Left renal pelvis (tissue), 4 donors: ENCODE measurements around the gene IKZF5. TPM values are rescaled to one million over a fixed set of nuclear protein-coding genes. Genes with fewer than 3 reads are reported as not detected.

Experiments
- DNase-seq, 4 donors: peaks; one replicate each; pipeline ENCODE4 v3.0.0-alpha.2; 2013; ENCODE audit warnings: low read depth in 4 of 4, low spot score in 3 of 4
- polyA plus RNA-seq, 4 donors: library from polyadenylated mRNA; unstranded; fragments of 120-200 nt; gene quantifications; one replicate each; pipeline ENCODE4 v1.2.1, GENCODE V29; 2013; ENCODE audit not compliant: insufficient read length in 4 of 4

Gene IKZF5
- polyA plus RNA-seq, 4 donors = 20.2 to 27.2 (median 25.5) TPM

DNA sequence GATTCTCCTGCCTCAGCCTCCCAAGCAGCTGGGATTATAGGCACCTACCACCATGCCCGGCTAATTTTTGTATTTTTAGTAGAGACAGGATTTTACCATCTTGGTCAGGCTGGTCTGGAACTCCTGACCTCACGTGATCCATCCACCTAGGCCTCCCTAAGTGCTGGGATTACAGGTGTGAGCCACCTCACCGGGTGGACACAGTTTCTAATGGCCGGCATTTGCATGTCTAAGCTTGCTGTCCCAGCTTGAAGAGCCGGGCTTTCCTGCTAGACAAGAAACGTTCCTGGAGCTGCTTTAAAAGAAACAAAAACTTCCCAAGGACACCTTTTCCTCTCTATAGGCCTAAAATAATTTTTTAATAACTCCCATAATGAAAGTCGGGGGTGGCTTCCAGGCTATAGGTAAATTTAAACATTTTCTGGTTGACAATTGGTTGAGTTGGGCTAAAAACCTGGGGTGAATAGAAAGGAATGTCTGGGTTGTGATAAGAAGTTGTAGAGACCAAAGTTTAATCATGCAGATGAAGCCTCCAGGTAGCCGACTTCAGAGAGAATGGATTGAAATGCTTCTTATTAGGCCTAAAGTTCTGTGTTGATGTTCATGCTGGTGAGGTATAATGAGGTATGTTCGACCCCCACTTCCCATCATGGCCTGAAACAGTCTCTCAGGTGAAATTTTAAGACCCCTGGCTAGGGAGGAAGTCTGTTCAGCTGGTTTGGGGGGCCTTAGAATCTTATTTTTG, 9.0 kb upstream of the IKZF5 start:
- no peak for DNase-seq

- DNase-seq = no peak
Measured at GRCh38 chr10:123016228-123016627, 7.6 kb upstream of the IKZF5 start.

- no peak for DNase-seq
Measured at GRCh38 chr10:123014772-123015171, 6.2 kb upstream of the IKZF5 start.

- no peak for DNase-seq
Measured at GRCh38 chr10:123013456-123014419, 5.1 kb upstream of the IKZF5 start.

DNA sequence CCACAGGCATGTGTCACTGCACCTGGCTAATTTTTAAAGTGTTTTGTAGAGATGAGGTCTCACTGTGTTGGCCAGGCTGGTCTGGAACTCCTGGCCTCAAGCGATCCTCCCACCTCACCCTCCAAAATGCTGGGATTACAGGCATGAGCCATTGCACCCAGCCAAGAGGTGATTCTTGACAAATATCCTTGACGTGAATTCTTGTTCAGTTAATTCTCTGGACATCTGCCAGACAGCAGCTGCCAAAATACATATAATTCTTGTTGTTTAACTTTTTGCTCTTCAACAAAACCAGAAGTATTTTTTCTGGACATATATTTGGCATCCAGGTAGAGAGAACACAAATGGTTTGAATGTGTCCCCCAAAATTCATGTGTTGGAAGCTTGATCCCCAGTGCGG, 3.4 kb upstream of the IKZF5 start:
- no peak for DNase-seq

DNA sequence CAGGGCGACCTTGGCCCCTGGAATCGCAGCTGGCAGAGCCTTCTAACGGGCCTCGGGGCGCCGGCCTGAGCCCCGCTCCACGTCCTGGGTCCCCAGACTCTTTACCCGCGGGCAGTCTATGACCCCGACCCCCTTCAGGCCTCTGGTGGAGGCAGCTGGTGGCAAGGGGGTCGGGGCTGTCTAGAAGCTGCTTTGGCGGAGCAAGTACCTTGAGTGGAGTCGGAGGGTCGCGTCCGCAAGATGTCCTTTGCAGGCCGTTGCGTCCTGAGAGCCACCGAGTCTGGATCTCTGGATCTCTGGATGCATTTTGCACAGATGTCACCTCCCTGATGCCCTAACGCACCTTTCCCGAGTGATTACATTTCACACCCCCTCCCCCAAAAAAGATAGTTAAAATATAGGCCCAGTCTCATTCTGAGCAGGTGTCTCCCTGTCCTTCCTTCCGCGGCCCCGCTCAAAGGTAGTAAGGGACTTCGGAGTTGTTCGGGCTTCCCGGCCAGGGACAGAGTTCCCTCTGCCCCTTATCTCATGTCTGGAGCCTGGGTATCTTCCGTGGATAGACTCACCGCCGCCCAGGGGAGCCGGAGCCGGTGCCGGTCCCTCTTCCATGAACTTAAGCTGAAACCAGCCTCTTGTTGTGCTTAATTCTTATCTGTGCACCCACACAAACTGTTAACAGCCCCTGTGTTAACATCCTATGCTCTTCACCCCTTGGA, 668 bp upstream of the IKZF5 start:
- DNase-seq = no peak

DNA sequence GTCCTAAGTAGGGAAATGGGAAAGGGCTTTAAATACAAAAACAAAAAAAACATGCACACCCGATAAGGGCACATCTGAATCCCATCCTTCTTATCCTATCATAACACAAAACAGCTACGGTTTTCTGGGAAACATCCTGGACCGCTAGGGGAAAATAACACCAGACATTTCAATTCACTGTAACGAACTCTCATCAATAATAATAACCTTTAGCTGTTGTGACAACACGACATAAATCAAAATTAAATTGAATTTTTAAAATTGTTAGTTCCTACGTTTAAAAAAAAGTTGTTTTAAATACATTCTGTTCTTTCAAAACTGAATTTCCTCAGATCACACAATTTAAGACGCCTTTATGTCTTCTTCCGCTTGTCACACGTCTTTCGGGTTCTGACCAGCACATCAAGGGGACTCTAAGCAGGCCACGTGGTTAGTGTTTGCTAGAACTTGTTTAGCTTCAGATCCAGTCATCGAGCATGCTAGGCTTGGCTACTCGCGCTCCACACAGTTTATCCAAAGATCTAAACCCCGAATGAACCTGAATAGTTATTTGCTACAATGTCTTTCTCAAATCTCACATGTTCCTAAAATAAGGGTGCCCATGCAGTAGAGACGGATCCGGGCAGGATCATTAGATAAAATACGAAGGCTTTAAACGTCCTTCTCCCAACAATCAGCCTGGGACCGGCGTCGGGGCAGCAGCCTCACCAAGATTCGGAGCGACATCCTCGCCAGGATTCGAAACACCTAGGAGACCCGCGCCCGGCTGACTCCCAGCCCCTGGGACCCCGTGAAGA, 839 bp downstream of the IKZF5 start:
- peak in 1 of 4 donors; percentile 22 for DNase-seq

GRCh38 chr10:123004298-123004697, 4.3 kb downstream of the IKZF5 start:
- no peak for DNase-seq

- no peak for DNase-seq
Measured at GRCh38 chr10:123001370-123001769, 7.2 kb downstream of the IKZF5 start.

GRCh38 chr10:123000155-123000554, 8.4 kb downstream of the IKZF5 start:
- no peak for DNase-seq

DNA sequence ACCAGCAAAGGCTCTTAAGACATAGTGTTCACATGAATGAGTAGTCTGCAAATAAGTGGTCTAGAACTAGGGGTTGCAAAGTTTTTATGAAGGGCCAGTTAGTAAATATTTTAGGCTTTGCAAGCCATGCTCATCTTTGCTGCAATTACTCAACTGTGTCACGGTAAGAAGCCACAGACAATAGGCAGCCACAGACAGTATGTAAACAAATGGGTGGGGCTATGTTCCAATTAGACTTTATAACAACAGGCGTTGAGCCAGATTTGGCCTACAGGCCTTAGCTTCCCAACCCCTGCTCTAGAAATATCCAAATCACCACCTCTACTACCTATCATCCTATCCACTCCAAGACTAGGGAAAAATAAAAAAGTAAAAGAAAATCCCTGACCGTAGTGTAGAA, 9.2 kb downstream of the IKZF5 start:
- DNase-seq = no peak

GRCh38 chr10:122998934-122999333, 9.7 kb downstream of the IKZF5 start:
- DNase-seq = no peak

DNA sequence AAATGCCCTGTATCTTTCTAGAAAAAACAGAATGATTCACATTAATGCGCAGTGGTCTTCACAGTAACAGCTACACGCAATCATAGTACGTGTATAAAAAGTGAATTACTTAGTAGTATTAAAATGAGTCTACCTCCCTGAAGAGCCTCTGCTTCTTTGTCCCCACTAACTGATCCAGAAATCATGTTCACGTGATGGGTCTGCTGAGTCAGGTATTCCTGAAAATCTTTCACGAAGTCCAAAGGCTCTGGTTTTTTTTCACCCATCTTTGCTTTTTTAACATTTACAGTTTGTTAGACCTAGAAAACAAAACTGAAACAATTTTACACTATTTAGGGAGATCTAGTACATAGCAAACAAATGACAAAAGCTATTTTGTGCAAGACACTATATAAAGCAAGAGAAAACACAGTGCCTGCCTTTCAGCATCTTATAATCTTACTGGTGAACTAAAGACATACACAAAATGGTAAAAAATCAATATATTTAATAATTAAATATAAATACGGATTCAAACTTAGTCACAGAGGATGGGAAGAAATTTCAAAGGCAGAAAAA, 10.2 kb downstream of the IKZF5 start:
- no peak for DNase-seq

GRCh38 chr10:122997864-122998263, 10.7 kb downstream of the IKZF5 start:
- DNase-seq = no peak

DNA sequence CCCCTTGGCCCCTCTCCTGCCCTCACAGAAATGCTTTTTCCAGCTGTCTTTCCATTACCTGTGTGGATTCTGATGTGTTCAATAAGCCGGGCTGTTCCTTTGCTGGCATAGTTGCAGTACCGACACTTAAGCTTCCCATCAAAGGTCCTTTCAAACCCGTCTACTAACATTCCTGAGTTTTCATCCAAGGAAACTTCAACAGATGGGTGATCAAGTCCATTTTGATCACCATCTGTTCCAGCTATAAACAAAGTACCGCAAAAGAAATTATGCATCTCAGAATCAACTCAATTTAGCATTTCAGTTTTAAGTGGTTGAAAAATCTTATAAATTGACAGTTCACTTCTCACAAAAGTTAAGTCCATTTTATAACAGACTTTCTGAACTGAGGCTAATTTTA, 12.7 kb downstream of the IKZF5 start:
- no peak for DNase-seq

- DNase-seq = no peak
Measured at GRCh38 chr10:122993797-122994336, 14.7 kb downstream of the IKZF5 start.

DNA sequence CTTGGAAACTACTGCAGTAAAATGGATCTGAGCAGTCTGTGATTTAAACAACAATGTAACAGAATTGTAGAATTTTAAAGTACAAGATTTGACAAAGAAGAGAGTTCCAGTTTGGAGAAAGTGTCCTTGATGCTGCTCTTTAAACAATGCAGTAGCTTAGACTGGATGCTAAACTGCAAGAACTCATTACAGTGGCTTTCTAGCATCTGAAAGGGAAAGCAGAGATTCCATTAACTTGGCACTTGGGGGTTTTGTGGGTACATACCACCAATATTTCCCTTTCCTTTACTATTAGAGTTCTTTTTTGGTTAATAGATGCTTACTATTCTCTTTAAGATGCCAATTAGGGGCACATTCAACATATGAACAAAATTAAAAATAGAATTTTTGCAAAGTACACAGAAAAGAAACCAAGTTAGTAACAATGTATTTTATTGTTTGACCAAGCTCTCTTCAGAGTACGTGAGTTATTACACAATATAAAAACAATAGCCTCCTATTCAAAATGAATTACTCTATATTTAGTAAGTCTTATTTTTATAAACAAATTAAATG, 16.5 kb downstream of the IKZF5 start:
- DNase-seq = no peak

DNA sequence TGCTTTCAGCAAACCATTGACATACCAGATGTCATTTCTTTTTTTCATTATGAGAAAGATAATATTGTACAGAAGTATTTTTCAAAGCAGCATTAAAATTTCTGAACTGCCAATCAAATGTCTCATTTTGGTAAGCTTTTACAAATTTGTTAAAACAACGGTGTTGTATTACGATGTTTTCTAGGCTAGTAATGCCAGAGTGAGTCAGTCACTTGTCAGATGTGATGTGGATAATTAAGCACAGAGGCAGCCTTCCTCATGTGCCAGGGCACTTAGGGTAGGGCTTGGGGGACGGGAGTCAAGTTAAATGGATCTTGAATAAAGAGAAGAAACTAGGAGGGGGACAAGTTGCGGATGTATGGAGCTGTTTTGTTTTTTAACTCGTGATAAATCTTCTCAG, 18.3 kb downstream of the IKZF5 start:
- no peak for DNase-seq

DNA sequence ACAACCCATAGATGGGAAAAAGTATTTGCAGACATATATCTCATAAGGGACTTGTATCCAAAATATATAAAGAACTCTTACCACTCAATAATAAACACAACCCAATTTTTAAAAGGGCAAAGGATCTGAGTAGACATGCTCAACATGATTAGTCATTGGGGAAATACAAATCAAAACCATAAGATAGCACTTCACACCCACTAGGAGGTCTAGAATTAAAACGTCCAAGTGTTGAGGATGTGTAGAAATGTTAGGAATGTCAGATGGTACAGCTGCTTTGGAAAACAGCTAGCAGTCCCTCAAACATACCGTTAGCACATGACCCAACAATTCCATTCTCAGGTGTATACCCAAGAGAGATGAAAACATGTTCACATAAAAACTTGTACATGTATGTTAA, 20.1 kb downstream of the IKZF5 start:
- no peak for DNase-seq
